Stimulated activated effector memory CD8-positive, alpha-beta T cell treated with anti-CD3 and anti-CD28 coated beads, Interleukin-12 subunit alpha, Interleukin-12 subunit beta, amount 100 ng/mL, for 72 hours (primary cell): ENCODE data around the gene P2RX6.

Source experiments
- ATAC-seq: fragments of 150-1000 bp; cut with Tn5 transposase; 2 replicates; pipeline ENCODE4 v1.10.0; 2021
- DNase-seq, 2 donors: peaks; one replicate each; pipeline ENCODE4 v3.0.0; 2021 to 2022; ENCODE audit warnings: low spot score in 2 of 2
- H3K27ac Mint-ChIP-seq: one replicate; pipeline ENCODE4 v1.8.0; 2022; ENCODE audit warnings: mild to moderate bottlenecking, mixed read lengths
- H3K36me3 Mint-ChIP-seq: one replicate; pipeline ENCODE4 v1.8.0; 2022; ENCODE audit warnings: mild to moderate bottlenecking, mixed read lengths
- H3K4me1 Mint-ChIP-seq: one replicate; pipeline ENCODE4 v1.8.0; 2022; ENCODE audit warnings: mixed read lengths
- H3K4me3 Mint-ChIP-seq: one replicate; pipeline ENCODE4 v1.8.0; 2022; ENCODE audit warnings: mild to moderate bottlenecking, mixed read lengths
- H3K9me3 Mint-ChIP-seq: one replicate; pipeline ENCODE4 v1.8.0; 2022; ENCODE audit warnings: mixed read lengths

The P2RX6 gene

DNA sequence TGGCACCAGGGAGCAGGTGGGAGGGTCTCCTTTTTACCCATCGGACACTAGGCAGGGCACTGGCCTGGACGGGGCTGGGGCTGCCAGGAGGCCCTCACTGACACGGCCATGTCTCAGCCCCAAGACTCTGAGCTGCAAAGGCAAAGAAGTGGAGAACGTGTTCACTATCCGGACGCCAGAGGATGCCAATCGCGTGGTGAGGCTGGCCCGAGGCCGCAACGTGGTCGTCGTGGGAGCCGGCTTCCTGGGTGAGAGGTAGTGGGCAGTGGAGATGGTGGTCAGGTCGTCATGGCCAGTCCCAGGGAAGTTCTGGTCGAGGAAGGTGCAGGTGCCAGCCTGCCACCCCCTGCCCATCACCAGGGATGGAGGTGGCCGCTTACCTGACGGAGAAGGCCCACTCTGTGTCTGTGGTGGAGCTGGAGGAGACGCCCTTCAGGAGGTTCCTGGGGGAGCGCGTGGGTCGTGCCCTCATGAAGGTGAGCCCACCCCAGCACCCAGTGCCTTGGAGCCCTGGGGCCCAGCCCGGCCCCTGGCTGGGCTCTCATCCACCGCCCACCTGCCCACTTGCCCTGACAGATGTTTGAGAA is 38.6 kb upstream of the P2RX6 start:
- H3K4me1 Mint-ChIP-seq, result peaks cover 27% of the 10 kb centered on the region
- peaks cover 7% of the 10 kb centered on the region for H3K36me3 Mint-ChIP-seq
- H3K27ac Mint-ChIP-seq, result peak overlapping the region; percentile 52
- H3K9me3 Mint-ChIP-seq, result peaks cover 2% of the 10 kb centered on the region
- H3K4me3 Mint-ChIP-seq, result no peak overlapping the region
- DNase-seq (no peak), ATAC-seq (no peak)

DNA sequence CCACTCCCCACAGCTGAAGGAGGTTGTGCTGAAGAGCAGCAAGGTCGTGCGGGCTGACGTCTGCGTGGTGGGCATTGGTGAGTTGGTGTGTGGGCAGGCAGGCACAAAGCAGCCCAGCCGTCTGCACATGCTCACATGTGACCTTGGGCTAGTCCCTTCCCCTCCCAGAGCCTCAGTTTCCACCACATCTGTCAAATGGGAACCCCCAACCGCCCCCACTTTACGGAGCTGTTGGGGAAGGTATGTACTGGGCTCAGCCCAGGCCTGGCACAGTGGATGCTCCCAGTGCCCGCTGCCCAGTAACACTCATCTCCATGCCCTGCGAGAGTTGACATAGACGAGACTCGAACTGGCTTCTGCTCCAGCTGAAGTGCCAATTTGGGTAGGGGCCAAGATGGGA is 37.9 kb upstream of the P2RX6 start:
- peaks cover 7% of the 10 kb centered on the region for H3K36me3 Mint-ChIP-seq
- H3K4me1 Mint-ChIP-seq, result peaks cover 30% of the 10 kb centered on the region
- no peak for ATAC-seq
- H3K4me3 Mint-ChIP-seq, result no peak overlapping the region
- H3K27ac Mint-ChIP-seq, result no peak overlapping the region
- no peak for DNase-seq
- H3K9me3 Mint-ChIP-seq, result peaks cover 2% of the 10 kb centered on the region

DNA sequence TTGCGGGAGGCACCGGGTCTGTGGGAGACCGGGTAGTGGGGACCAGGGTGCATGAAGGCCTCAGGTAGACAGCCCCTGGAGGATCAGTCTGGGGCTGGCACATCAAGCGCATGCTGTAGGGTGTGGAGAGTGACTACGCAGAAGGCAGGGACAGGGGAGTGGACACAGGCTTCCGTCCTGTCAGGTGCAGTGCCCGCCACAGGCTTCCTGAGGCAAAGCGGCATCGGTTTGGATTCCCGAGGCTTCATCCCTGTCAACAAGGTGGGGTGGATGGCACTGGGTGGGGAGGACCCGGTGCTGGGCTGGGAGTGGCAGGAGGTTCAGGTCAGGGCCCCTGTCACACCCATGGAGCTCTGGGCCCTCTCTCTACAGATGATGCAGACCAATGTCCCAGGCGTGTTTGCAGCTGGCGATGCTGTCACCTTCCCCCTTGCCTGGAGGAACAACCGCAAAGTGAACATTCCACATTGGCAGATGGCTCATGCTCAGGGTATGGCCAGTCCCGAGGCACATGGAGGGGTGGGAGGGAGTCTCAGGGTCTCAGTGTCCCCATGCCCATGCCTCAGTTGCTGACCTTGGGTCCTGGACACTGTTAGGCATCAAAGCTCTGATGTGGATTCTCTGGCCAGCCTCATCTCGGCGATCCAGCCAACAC is 37.3 kb upstream of the P2RX6 start:
- Mint-ChIP-seq H3K36me3 (peaks cover 11% of the 10 kb centered on the region), H3K4me3 (no peak overlapping the region), H3K4me1 (peaks cover 35% of the 10 kb centered on the region), H3K9me3 (peaks cover 2% of the 10 kb centered on the region), H3K27ac (no peak overlapping the region)
- DNase-seq, result no peak
- ATAC-seq, result no peak

DNA sequence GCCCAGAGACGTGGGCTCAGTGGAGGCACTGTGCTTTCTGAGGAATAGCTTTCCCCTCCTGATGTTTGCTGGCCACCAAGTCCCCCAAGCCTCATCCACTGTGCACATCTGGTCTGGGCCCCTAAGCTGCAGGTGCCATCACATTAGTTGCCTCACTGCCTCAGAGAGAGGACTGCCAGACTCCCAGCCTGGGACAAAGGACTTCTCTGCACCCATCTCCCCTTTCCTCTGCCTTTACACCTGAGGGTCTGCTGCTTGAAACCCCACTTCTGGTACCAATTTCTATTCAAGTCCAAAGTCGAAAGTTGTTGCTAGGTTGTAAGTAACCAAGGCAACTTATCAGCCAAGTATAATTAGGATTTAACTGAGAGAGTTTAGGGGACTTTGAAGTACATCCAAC is 36.5 kb upstream of the P2RX6 start:
- DNase-seq (no peak), ATAC-seq (no peak)
- Mint-ChIP-seq H3K4me3 (no peak overlapping the region), H3K4me1 (peaks cover 41% of the 10 kb centered on the region), H3K9me3 (peaks cover 2% of the 10 kb centered on the region), H3K36me3 (peaks cover 13% of the 10 kb centered on the region), H3K27ac (no peak overlapping the region)

DNA sequence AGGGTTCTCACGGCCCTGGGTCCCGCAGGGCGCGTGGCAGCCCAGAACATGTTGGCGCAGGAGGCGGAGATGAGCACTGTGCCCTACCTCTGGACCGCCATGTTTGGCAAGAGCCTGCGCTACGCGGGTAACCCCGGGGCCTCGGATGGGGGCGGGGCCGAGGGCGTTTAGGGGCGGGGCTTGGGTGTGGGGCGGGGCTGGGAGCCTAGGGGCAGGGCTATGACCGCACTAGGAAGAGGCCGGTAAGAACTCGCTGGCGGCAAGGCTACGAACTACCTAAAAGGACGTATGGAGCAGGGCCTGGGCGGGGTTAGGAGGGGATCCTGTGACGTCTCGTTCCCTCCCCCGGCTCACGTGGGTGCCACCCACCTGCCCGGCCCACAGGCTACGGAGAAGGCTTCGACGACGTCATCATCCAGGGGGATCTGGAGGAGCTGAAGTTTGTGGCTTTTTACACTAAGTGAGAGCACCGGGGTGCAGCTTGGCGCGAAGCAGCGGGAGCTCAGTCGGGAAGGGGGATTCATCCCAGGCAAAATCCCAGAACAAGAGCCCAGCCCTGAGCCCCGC is 35.6 kb upstream of the P2RX6 start:
- peak overlapping the region; percentile 36 for H3K27ac Mint-ChIP-seq
- DNase-seq, result no peak
- ATAC-seq, result peak; percentile 70
- H3K4me1 Mint-ChIP-seq, result peaks cover 50% of the 10 kb centered on the region
- peaks cover 22% of the 10 kb centered on the region for H3K36me3 Mint-ChIP-seq
- H3K4me3 Mint-ChIP-seq, result peak overlapping the region; percentile 96
- H3K9me3 Mint-ChIP-seq, result peaks cover 2% of the 10 kb centered on the region

DNA sequence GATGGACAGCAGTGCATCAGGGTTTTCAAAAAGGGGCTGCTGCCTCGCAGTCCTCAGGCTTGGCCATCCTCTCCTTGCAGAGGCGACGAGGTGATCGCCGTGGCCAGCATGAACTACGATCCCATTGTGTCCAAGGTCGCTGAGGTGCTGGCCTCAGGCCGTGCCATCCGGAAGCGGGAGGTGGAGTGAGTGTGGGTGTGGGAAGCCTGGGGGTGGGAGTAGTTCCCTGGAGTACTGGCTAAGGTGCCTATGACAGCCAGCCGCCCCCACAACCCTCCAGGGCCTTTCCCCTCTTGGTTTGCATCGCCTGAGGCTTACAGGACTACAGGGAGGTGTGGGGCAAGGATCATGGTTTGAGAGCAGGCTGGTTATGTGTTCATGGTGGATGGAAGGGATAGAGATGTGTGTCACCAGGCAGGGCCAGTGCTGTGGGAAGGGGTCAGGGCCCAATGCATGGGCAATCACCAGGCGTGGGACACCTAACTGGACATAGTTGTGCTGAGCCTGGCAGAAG is 35.0 kb upstream of the P2RX6 start:
- H3K36me3 Mint-ChIP-seq, result peaks cover 29% of the 10 kb centered on the region
- ATAC-seq, result no peak
- DNase-seq, result no peak
- peak overlapping the region; percentile 96 for H3K4me3 Mint-ChIP-seq
- peaks cover 2% of the 10 kb centered on the region for H3K9me3 Mint-ChIP-seq
- H3K27ac Mint-ChIP-seq, result peak overlapping the region; percentile 36
- peaks cover 50% of the 10 kb centered on the region for H3K4me1 Mint-ChIP-seq

DNA sequence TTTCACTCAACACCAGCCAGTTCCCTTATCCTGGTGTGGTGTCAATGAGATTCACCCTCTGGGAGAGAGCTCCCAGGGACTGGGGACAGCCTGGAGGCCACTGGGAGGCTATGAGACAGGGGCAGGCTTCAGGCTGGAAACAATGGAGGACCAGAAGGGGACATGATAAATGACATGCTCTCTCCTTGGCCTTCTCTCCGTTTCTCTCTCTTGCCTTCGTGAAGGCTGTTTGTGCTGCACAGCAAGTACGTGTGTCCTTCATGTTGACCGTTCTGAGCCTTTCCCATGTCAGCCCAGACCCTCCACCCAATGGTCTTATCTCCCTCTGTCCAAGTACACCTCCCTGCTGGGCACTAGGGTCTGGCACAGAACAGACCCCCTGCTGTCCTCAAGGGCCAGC is 34.4 kb upstream of the P2RX6 start:
- no peak for ATAC-seq
- Mint-ChIP-seq H3K9me3 (peaks cover 2% of the 10 kb centered on the region), H3K4me1 (peaks cover 50% of the 10 kb centered on the region), H3K36me3 (peaks cover 27% of the 10 kb centered on the region), H3K27ac (peak overlapping the region; percentile 94), H3K4me3 (peak overlapping the region; percentile 96)
- no peak for DNase-seq

DNA sequence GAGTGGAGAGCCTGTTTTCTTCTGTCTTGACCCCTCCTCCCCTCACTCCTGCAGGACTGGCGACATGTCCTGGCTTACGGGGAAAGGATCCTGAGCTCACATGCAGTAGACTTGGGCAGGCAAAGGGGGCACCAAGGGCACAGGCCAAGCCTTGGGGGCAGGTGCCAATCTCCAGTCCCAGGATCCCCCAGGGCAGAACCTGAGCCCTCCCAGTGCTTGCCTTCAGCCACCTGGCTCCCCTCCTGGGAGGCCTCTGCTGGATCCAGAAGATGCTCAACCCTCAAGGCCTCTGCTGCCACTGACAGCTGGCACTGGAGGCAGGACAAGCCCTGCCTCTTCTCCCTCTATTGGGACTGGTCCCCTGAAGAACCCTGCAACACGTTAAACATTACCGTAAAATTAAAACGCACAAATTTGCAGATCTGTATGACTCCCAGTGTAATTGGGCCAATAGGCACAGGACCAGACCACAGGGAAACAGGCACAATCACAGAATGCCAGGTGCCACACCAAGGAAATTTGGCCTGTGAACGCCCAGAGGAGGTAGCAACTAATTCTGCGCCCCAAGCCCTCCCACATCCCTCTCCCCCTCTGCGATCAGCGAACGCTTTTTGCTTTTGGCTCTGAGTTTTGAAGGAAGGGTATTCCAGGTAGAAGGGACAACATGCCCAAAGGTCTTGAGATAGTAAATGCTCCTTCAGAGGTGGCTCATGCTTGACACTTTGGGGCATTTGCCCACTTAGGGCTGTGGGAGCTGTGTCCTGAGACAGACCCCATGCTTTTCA is 33.8 kb upstream of the P2RX6 start:
- no peak for DNase-seq
- no peak for ATAC-seq
- peak overlapping the region; percentile 96 for H3K4me3 Mint-ChIP-seq
- H3K9me3 Mint-ChIP-seq, result peaks cover 2% of the 10 kb centered on the region
- peak overlapping the region; percentile 94 for H3K27ac Mint-ChIP-seq
- peaks cover 50% of the 10 kb centered on the region for H3K4me1 Mint-ChIP-seq
- peaks cover 29% of the 10 kb centered on the region for H3K36me3 Mint-ChIP-seq

DNA sequence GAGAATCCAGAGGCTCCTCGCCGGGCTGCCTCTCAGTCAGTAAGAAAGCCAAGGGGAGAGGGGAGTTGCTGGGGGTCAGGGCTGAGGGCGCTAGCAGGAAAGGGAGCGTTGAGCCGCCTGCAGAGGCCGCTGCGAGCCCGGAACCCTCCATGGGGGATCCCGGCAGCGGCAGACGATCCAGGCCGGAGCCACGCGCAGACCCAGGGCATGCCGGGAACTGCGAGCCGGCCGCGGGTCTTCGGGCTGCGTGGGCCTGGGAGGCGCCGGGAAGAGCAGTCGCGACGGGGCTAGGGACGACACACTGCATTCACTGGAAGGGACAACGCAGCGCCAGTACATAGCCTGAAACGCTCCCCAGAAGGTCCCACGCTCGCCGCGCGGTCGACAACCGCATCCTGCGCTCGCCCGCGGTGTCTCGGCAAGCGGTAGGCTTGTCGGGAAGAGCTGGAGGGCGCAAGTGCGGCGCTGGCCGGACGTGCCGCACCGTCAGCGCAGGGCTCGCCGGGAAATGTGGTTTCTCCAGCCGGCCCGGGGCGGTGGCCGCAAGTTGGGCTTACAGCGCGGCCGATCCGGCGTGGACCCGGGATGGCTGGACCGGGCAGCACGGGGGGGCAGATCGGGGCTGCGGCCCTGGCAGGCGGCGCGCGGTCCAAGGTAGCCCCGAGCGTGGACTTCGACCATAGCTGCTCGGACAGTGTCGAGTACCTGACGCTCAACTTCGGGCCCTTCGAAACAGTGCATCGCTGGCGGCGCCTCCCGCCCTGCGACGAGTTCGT is 33.0 kb upstream of the P2RX6 start, which contains the start of gene LZTR1:
Gene LZTR1, plus strand, starts transcription at position 511 of the 776 bp plus-strand sequence. Its CDS starts 75 bp downstream, at position 586.
- Mint-ChIP-seq H3K27ac (peak within 1 kb of the TSS; percentile 94), H3K4me1 (peaks cover 50% of the 10 kb centered on the region), H3K9me3 (peaks cover 2% of the 10 kb centered on the region), H3K4me3 (peak within 1 kb of the TSS; percentile 96), H3K36me3 (peaks cover 38% of the 10 kb centered on the region)
- ATAC-seq, result peak; percentile 81
- DNase-seq, result peak; percentile 62 to 87

DNA sequence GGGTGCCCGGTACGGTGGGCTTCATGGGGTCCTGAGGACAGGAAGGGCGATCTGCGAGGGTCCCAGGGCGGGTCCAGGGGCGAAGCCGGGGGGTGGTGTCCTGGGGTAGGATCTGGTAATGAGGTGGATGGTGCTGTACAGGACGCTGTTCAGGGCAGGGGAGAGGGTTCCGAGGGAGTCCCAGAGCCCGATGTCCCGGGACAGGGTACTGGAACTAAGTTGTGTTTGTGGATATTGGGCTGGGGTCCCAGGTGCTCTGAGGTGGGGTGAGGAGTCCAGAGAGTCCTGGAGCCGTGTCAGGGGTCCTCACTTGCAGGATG is 32.4 kb upstream of the P2RX6 start:
- peaks cover 2% of the 10 kb centered on the region for H3K9me3 Mint-ChIP-seq
- peaks cover 50% of the 10 kb centered on the region for H3K4me1 Mint-ChIP-seq
- ATAC-seq, result peak; percentile 19

DNA sequence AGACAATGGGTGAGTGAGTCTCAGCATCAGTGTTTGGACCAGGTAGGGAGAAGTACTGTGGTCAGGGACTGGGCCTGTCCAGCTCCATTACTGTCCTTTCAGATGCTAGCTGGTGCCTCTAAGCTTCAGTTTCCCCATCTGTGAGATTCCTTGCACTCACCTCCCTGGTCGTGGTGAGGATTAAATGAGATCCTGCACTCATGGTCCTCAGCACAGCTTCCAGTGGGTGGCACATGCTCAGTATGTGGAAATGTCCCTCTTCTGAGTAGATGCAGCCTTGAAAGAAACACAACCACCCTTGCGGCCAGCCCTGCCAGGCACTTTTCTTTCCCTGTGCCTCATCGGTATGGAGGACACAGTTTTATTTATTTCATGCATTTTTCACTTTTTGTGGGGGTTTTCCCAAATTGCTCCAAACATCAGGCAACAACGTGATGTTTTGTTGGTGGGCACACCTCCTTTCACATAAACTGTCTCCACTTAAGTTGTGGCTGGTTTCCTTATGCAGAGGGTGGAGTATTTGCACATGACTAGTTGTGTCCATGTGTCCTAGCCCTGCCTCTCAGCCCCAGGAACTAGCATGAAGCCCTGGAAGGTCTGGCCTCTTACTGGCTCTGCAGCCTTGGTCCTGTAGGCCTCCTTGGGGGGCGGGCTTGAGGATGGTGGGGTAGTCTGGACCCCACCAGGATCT is 31.7 kb upstream of the P2RX6 start:
- no peak for ATAC-seq
- peak overlapping the region; percentile 96 for H3K4me3 Mint-ChIP-seq
- peaks cover 2% of the 10 kb centered on the region for H3K9me3 Mint-ChIP-seq
- peaks cover 50% of the 10 kb centered on the region for H3K36me3 Mint-ChIP-seq
- H3K27ac Mint-ChIP-seq, result peak overlapping the region; percentile 94
- peaks cover 50% of the 10 kb centered on the region for H3K4me1 Mint-ChIP-seq
- no peak for DNase-seq

More for the DNA sequence above, 32.4 kb upstream of the P2RX6 start:
- peak overlapping the region; percentile 96 for H3K4me3 Mint-ChIP-seq
- H3K36me3 Mint-ChIP-seq, result peaks cover 43% of the 10 kb centered on the region
- peak overlapping the region; percentile 94 for H3K27ac Mint-ChIP-seq
- DNase-seq, result no peak

DNA sequence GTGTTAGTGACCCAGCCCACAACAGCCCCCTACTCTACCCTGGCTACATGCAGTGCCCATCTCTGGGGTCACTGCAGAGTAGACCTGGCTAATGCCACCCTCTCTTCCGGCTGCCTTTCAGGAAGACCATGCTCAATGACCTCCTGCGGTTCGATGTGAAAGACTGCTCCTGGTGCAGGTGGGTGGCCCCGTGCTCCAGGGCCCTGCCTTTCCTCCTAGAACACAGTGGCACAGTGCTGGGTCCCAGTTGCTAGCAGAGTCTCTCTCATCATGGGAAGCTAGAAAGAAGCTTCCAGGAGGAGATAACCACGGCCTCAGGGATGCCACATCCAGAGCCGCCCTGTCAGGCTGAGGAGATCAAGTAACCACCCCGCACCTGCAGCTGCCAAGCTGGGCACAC is 29.2 kb upstream of the P2RX6 start:
- no peak overlapping the region for H3K27ac Mint-ChIP-seq
- ATAC-seq, result no peak
- H3K9me3 Mint-ChIP-seq, result no peaks in the 10 kb centered on the region

DNA sequence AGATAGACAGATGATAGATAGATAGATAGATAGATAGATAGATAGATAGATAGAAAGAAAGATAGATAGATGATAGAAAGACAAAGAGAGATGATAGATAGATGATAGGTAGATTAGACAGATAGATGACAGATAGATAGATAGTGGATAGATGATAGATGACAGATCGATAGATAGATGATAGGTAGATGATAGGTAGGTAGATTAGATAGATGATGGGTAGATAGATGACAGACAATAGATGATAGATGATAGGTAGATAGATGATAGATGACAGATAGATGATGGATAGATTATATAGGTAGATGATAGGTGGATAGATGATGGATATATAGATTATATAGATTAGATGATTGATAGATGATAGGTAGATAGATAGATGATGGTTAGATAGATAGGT is 28.6 kb upstream of the P2RX6 start:
- ATAC-seq, result no peak
- H3K4me3 Mint-ChIP-seq, result no peak overlapping the region
- peaks cover 51% of the 10 kb centered on the region for H3K36me3 Mint-ChIP-seq
- no peak overlapping the region for H3K27ac Mint-ChIP-seq
- no peak for DNase-seq
- H3K4me1 Mint-ChIP-seq, result peaks cover 23% of the 10 kb centered on the region
- no peaks in the 10 kb centered on the region for H3K9me3 Mint-ChIP-seq

More for the DNA sequence above, 29.2 kb upstream of the P2RX6 start:
- H3K4me3 Mint-ChIP-seq, result no peak overlapping the region
- H3K36me3 Mint-ChIP-seq, result peaks cover 51% of the 10 kb centered on the region
- DNase-seq, result no peak
- peaks cover 29% of the 10 kb centered on the region for H3K4me1 Mint-ChIP-seq

DNA sequence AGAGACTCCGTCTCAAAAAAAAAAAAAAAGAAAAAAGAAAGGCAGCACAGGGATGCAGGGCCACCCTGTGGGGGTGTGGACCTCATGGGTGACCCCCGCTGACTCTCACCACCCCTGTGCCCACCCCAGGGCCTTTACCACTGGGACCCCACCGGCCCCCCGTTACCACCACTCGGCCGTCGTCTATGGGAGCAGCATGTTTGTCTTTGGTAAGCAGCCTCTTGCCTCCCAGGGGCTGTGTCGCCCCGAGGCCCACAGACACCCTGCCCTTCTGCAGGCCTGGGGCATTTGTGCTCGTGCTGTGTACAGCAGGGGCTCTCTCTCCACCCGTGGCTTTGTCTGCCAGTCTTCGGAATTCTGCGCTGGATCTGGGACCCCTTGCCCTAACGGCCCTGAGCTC is 27.6 kb upstream of the P2RX6 start:
- peak overlapping the region; percentile 48 for H3K27ac Mint-ChIP-seq
- no peak for DNase-seq
- H3K4me1 Mint-ChIP-seq, result peaks cover 17% of the 10 kb centered on the region

More for the DNA sequence above, 27.6 kb upstream of the P2RX6 start:
- Mint-ChIP-seq H3K4me3 (no peak overlapping the region), H3K9me3 (no peaks in the 10 kb centered on the region), H3K36me3 (peaks cover 56% of the 10 kb centered on the region)
- no peak for ATAC-seq
